HepG2 (cell line): ENCODE data around the gene ZNF813. TPM values are rescaled to one million over a fixed set of nuclear protein-coding genes. Genes with fewer than 3 reads are reported as not detected.

ENCODE experiments used
- ARID4A ChIP-seq: sonication (generic); formaldehyde crosslinking; IDR thresholded peaks from 2 replicates; pipeline ENCODE4 v1.5.0; 2020; ENCODE audit warnings: mild to moderate bottlenecking, missing genetic modification reagents, borderline replicate concordance
- HMG20B ChIP-seq: conservative IDR thresholded peaks from 2 replicates; pipeline ENCODE4 v1.6.1; 2016; ENCODE audit warnings: missing genetic modification reagents, missing compliant biosample characterization
- KDM6A ChIP-seq: IDR thresholded peaks from 2 replicates; pipeline ENCODE4 v1.6.1; 2016; ENCODE audit warnings: low read depth
- KLF6 ChIP-seq: IDR thresholded peaks from 2 replicates; pipeline ENCODE4 v1.8.0; 2016; ENCODE audit warnings: missing biosample characterization, missing genetic modification reagents
- NFAT5 ChIP-seq: sonication (generic); formaldehyde crosslinking; IDR thresholded peaks from 2 replicates; pipeline ENCODE4 v1.4.0; 2020; ENCODE audit warnings: missing genetic modification reagents
- RFXANK ChIP-seq: IDR thresholded peaks from 2 replicates; pipeline ENCODE4 v1.6.1; 2016
- SYNCRIP ChIP-seq: fragments of 200-400 bp; formaldehyde crosslinking; IDR thresholded peaks from 2 replicates; pipeline ENCODE4 v1.6.1; 2018; ENCODE audit warnings: mild to moderate bottlenecking, low read depth, low read length; ENCODE audit not compliant: insufficient read depth
- ZBTB25 ChIP-seq: IDR thresholded peaks from 2 replicates; pipeline ENCODE4 v1.6.1; 2018; ENCODE audit warnings: missing genetic modification reagents
- ZNF207 ChIP-seq: fragments of 450-650 bp; IDR thresholded peaks from 2 replicates; pipeline ENCODE4 v1.6.1; 2016; ENCODE audit warnings: antibody characterized with exemption, borderline replicate concordance
- ZNF326 ChIP-seq: sonication (generic); formaldehyde crosslinking; IDR thresholded peaks from 2 replicates; pipeline ENCODE4 v1.4.0; 2020; ENCODE audit warnings: missing genetic modification reagents, borderline replicate concordance
- ZNF556 ChIP-seq: sonication (generic); formaldehyde crosslinking; IDR thresholded peaks from 2 replicates; pipeline ENCODE4 v1.4.0; 2020; ENCODE audit warnings: mild to moderate bottlenecking, missing genetic modification reagents, borderline replicate concordance
- ZNF605 ChIP-seq: sonication (generic); formaldehyde crosslinking; IDR thresholded peaks from 2 replicates; pipeline ENCODE4 v1.8.0; 2022; ENCODE audit warnings: mild to moderate bottlenecking, missing genetic modification reagents
- polyA plus RNA-seq, 8 experiments: library from polyadenylated mRNA; depleted of rRNA in 3 of 8; stranded (reverse) in 7 of 8; unstranded in 1 of 8; fragments of >200 nt; fragmentation: Illumina TruSeq in 4 of 8; extraction: Trizol in 4 of 8; gene quantifications; 2 replicates each; pipeline versions ENCODE4 v1.2.1 to v1.2.3, GENCODE V29; 2011 to 2016; ENCODE audit warnings: low read depth in 4 of 8, missing spikeins in 1 of 8, mixed read lengths in 1 of 8; ENCODE audit not compliant: insufficient read depth in 1 of 8
- total RNA-seq, 5 experiments: library from RNA; depleted of rRNA; stranded (reverse); fragments of >200 nt; fragmentation: Illumina TruSeq; extraction: Trizol; gene quantifications; 2 replicates each; pipeline ENCODE4 v1.2.3, GENCODE V29; 2016; ENCODE audit warnings: low read depth in 1 of 5
- TF ChIP-seq, protein P1 (sequence below): sonication (generic); formaldehyde crosslinking; IDR thresholded peaks from 2 replicates; pipeline ENCODE4 v1.9.0; 2022; ENCODE audit warnings: low read depth, missing genetic modification reagents
- TF ChIP-seq, protein P2 (sequence below): sonication (generic); formaldehyde crosslinking; IDR thresholded peaks from 2 replicates; pipeline ENCODE4 v1.5.1; 2020; ENCODE audit warnings: missing genetic modification reagents, mild to moderate bottlenecking, borderline replicate concordance

ZNF813 gene
- total and polyA plus RNA-seq, 2 of the 13 experiments (the other 11 are each of a cell fraction or from before 2014, with no cell fraction given): 2.1 to 8.9 TPM

GRCh38 chr19:53537521-53538377, 70.2 kb downstream of the ZNF813 start, which contains the start of gene ZNF331 (continued):
- TF ChIP-seq NFAT5 (CRISPR knock-in tag) (no peak), SYNCRIP (no peak), ZNF556 (peak; percentile 40; the same call in 1 of the 2 replicates), RFXANK (CRISPR knock-in tag) (no peak), ZNF207 (no peak), ZNF326 (CRISPR knock-in tag) (no peak), ARID4A (CRISPR knock-in tag) (peak; percentile 69), KLF6 (CRISPR knock-in tag) (no peak; the same call in 1 of the 2 replicates), HMG20B (CRISPR knock-in tag) (no peak), ZNF605 (CRISPR knock-in tag) (peak; percentile 47; the same call in 1 of the 2 replicates), ZBTB25 (CRISPR knock-in tag) (no peak), KDM6A (CRISPR knock-in tag) (no peak)
- TF ChIP-seq, protein P1, sequence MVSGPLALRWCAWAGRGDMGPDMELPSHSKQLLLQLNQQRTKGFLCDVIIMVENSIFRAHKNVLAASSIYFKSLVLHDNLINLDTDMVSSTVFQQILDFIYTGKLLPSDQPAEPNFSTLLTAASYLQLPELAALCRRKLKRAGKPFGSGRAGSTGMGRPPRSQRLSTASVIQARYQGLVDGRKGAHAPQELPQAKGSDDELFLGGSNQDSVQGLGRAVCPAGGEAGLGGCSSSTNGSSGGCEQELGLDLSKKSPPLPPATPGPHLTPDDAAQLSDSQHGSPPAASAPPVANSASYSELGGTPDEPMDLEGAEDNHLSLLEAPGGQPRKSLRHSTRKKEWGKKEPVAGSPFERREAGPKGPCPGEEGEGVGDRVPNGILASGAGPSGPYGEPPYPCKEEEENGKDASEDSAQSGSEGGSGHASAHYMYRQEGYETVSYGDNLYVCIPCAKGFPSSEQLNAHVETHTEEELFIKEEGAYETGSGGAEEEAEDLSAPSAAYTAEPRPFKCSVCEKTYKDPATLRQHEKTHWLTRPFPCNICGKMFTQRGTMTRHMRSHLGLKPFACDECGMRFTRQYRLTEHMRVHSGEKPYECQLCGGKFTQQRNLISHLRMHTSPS (CRISPR knock-in tag): no peak
- TF ChIP-seq, protein P2, sequence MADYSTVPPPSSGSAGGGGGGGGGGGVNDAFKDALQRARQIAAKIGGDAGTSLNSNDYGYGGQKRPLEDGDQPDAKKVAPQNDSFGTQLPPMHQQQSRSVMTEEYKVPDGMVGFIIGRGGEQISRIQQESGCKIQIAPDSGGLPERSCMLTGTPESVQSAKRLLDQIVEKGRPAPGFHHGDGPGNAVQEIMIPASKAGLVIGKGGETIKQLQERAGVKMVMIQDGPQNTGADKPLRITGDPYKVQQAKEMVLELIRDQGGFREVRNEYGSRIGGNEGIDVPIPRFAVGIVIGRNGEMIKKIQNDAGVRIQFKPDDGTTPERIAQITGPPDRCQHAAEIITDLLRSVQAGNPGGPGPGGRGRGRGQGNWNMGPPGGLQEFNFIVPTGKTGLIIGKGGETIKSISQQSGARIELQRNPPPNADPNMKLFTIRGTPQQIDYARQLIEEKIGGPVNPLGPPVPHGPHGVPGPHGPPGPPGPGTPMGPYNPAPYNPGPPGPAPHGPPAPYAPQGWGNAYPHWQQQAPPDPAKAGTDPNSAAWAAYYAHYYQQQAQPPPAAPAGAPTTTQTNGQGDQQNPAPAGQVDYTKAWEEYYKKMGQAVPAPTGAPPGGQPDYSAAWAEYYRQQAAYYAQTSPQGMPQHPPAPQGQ (CRISPR knock-in tag): no peak
